Measurements from ENCODE around the gene ANAPC16.
"Not testable (repeated sequence)": the region's sequence is repeated elsewhere in the genome, so short reads cannot be mapped to it uniquely, and the experiment has no call there.

The ANAPC16 gene

GRCh38 chr10:72263613-72264241 is 47.9 kb downstream of the ANAPC16 start:
- no peak for DNase-seq (ENCODE audit: low read depth, low spot score)

- no peak for DNase-seq (ENCODE audit: low read depth, low spot score)
These were observed 48.7 kb downstream of the ANAPC16 start for GRCh38 chr10:72264536-72264935.

GRCh38 chr10:72265508-72265907 is 49.7 kb downstream of the ANAPC16 start:
- DNase-seq (ENCODE audit: low read depth, low spot score) = no peak

GRCh38 chr10:72265990-72266865 is 50.4 kb downstream of the ANAPC16 start:
- no peak for DNase-seq (ENCODE audit: low read depth, low spot score)

- DNase-seq (ENCODE audit: low read depth, low spot score) = no peak
These were observed 51.6 kb downstream of the ANAPC16 start for GRCh38 chr10:72267381-72267780.

- DNase-seq (ENCODE audit: low read depth, low spot score) = no peak
These were observed 52.1 kb downstream of the ANAPC16 start for GRCh38 chr10:72267819-72268399.

GRCh38 chr10:72268475-72269200 is 52.8 kb downstream of the ANAPC16 start:
- DNase-seq (ENCODE audit: low read depth, low spot score) = not testable (repeated sequence)

GRCh38 chr10:72270607-72271281 is 54.9 kb downstream of the ANAPC16 start:
- no peak for DNase-seq (ENCODE audit: low read depth, low spot score)

- no peak for DNase-seq (ENCODE audit: low read depth, low spot score)
These were observed 57.0 kb downstream of the ANAPC16 start for GRCh38 chr10:72272689-72273409.

GRCh38 chr10:72273410-72274212 is 57.8 kb downstream of the ANAPC16 start, which contains the start of gene DDIT4:
Gene DDIT4 (plus strand): TSS chr10:72273924. CDS start chr10:72274217, 293 bp downstream.
- peak; percentile 89 for DNase-seq (ENCODE audit: low read depth, low spot score)

GRCh38 chr10:72274213-72274729 is 58.5 kb downstream of the ANAPC16 start:
- DNase-seq (ENCODE audit: low read depth, low spot score) = no peak

- DNase-seq (ENCODE audit: low read depth, low spot score) = no peak
These were observed 59.0 kb downstream of the ANAPC16 start for GRCh38 chr10:72274730-72275350.

GRCh38 chr10:72275351-72276012 is 59.7 kb downstream of the ANAPC16 start:
- no peak for DNase-seq (ENCODE audit: low read depth, low spot score)

GRCh38 chr10:72276013-72276387 is 60.2 kb downstream of the ANAPC16 start:
- DNase-seq (ENCODE audit: low read depth, low spot score) = no peak

GRCh38 chr10:72276421-72277339 is 60.9 kb downstream of the ANAPC16 start:
- no peak for DNase-seq (ENCODE audit: low read depth, low spot score)

- DNase-seq (ENCODE audit: low read depth, low spot score) = no peak
These were observed 61.7 kb downstream of the ANAPC16 start for GRCh38 chr10:72277340-72277995.
